ENCODE results near the gene COPS6.

The COPS6 gene

GRCh38 chr7:100098913-100099312 lies 10.1 kb downstream of the COPS6 start:
- peaks cover 45% of the 10 kb centered on the region for H3K36me3 ChIP-seq (ENCODE audit: control insufficient read depth, insufficient read depth, low read length)
- no peaks in the 10 kb centered on the region for H3K27me3 ChIP-seq (ENCODE audit: control insufficient read depth, insufficient read depth, low read length)
- no peak overlapping the region for H3K27ac ChIP-seq (ENCODE audit: low read depth, low read length)
- peaks cover 7% of the 10 kb centered on the region for H3K4me1 ChIP-seq (ENCODE audit: control insufficient read depth, insufficient read depth, low read length)
- no peak overlapping the region for H3K4me3 ChIP-seq (ENCODE audit: low read length)
- no peak overlapping the region for H3K9ac ChIP-seq (ENCODE audit: low read length)

- H3K36me3 ChIP-seq (ENCODE audit: control insufficient read depth, insufficient read depth, low read length): peaks cover 41% of the 10 kb centered on the region
- no peak overlapping the region for H3K27ac ChIP-seq (ENCODE audit: low read depth, low read length)
- H3K27me3 ChIP-seq (ENCODE audit: control insufficient read depth, insufficient read depth, low read length): no peaks in the 10 kb centered on the region
- H3K9ac ChIP-seq (ENCODE audit: low read length): no peak overlapping the region
- H3K4me3 ChIP-seq (ENCODE audit: low read length): peak overlapping the region; percentile 81
- H3K4me1 ChIP-seq (ENCODE audit: control insufficient read depth, insufficient read depth, low read length): peaks cover 7% of the 10 kb centered on the region
Observed at GRCh38 chr7:100099452-100099851, 10.7 kb downstream of the COPS6 start.

- peaks cover 36% of the 10 kb centered on the region for H3K36me3 ChIP-seq (ENCODE audit: control insufficient read depth, insufficient read depth, low read length)
- H3K27me3 ChIP-seq (ENCODE audit: control insufficient read depth, insufficient read depth, low read length): no peaks in the 10 kb centered on the region
- H3K9ac ChIP-seq (ENCODE audit: low read length): peak overlapping the region; percentile 64
- peak overlapping the region; percentile 71 for H3K27ac ChIP-seq (ENCODE audit: low read depth, low read length)
- peaks cover 7% of the 10 kb centered on the region for H3K4me1 ChIP-seq (ENCODE audit: control insufficient read depth, insufficient read depth, low read length)
- peak overlapping the region; percentile 91 for H3K4me3 ChIP-seq (ENCODE audit: low read length)
Observed at GRCh38 chr7:100100420-100101015, 11.7 kb downstream of the COPS6 start.

- Histone ChIP-seq H3K9ac (ENCODE audit: low read length) (peak within 1 kb of the TSS; percentile 64), H3K4me1 (ENCODE audit: control insufficient read depth, insufficient read depth, low read length) (peaks cover 7% of the 10 kb centered on the region), H3K4me3 (ENCODE audit: low read length) (peak within 1 kb of the TSS; percentile 91), H3K27ac (ENCODE audit: low read depth, low read length) (peak within 1 kb of the TSS; percentile 88), H3K27me3 (ENCODE audit: control insufficient read depth, insufficient read depth, low read length) (no peaks in the 10 kb centered on the region), H3K36me3 (ENCODE audit: control insufficient read depth, insufficient read depth, low read length) (peaks cover 35% of the 10 kb centered on the region)
Observed at GRCh38 chr7:100101016-100101862, 12.5 kb downstream of the COPS6 start, which contains the start of the genes AP4M1 and MCM7. AP4M1 (plus strand) TSS chr7:100101643; CDS start chr7:100101715, 72 bp downstream. MCM7 (minus strand) TSS chr7:100101397; CDS start chr7:100101294, 103 bp downstream.

- no peaks in the 10 kb centered on the region for H3K27me3 ChIP-seq (ENCODE audit: control insufficient read depth, insufficient read depth, low read length)
- H3K9ac ChIP-seq (ENCODE audit: low read length): no peak overlapping the region
- no peak overlapping the region for H3K4me3 ChIP-seq (ENCODE audit: low read length)
- H3K27ac ChIP-seq (ENCODE audit: low read depth, low read length): no peak overlapping the region
- H3K4me1 ChIP-seq (ENCODE audit: control insufficient read depth, insufficient read depth, low read length): peaks cover 7% of the 10 kb centered on the region
- H3K36me3 ChIP-seq (ENCODE audit: control insufficient read depth, insufficient read depth, low read length): peaks cover 35% of the 10 kb centered on the region
Observed at GRCh38 chr7:100102950-100103840, 14.4 kb downstream of the COPS6 start.

- Histone ChIP-seq H3K27ac (ENCODE audit: low read depth, low read length) (no peak overlapping the region), H3K36me3 (ENCODE audit: control insufficient read depth, insufficient read depth, low read length) (peaks cover 28% of the 10 kb centered on the region), H3K4me3 (ENCODE audit: low read length) (no peak overlapping the region), H3K9ac (ENCODE audit: low read length) (no peak overlapping the region), H3K27me3 (ENCODE audit: control insufficient read depth, insufficient read depth, low read length) (no peaks in the 10 kb centered on the region), H3K4me1 (ENCODE audit: control insufficient read depth, insufficient read depth, low read length) (no peaks in the 10 kb centered on the region)
Observed at GRCh38 chr7:100105534-100105933, 16.8 kb downstream of the COPS6 start.

GRCh38 chr7:100106633-100107032 lies 17.9 kb downstream of the COPS6 start:
- H3K27ac ChIP-seq (ENCODE audit: low read depth, low read length): no peak overlapping the region
- H3K9ac ChIP-seq (ENCODE audit: low read length): no peak overlapping the region

GRCh38 chr7:100107125-100107737 lies 18.5 kb downstream of the COPS6 start:
- H3K4me1 ChIP-seq (ENCODE audit: control insufficient read depth, insufficient read depth, low read length): no peaks in the 10 kb centered on the region
- no peak overlapping the region for H3K9ac ChIP-seq (ENCODE audit: low read length)
- H3K36me3 ChIP-seq (ENCODE audit: control insufficient read depth, insufficient read depth, low read length): peaks cover 35% of the 10 kb centered on the region
- no peak overlapping the region for H3K4me3 ChIP-seq (ENCODE audit: low read length)
- no peak overlapping the region for H3K27ac ChIP-seq (ENCODE audit: low read depth, low read length)
- H3K27me3 ChIP-seq (ENCODE audit: control insufficient read depth, insufficient read depth, low read length): no peaks in the 10 kb centered on the region

More at GRCh38 chr7:100106633-100107032, 17.9 kb downstream of the COPS6 start:
- no peaks in the 10 kb centered on the region for H3K4me1 ChIP-seq (ENCODE audit: control insufficient read depth, insufficient read depth, low read length)
- H3K4me3 ChIP-seq (ENCODE audit: low read length): no peak overlapping the region
- H3K27me3 ChIP-seq (ENCODE audit: control insufficient read depth, insufficient read depth, low read length): no peaks in the 10 kb centered on the region
- H3K36me3 ChIP-seq (ENCODE audit: control insufficient read depth, insufficient read depth, low read length): peaks cover 35% of the 10 kb centered on the region

GRCh38 chr7:100107890-100108289 lies 19.1 kb downstream of the COPS6 start:
- no peaks in the 10 kb centered on the region for H3K4me1 ChIP-seq (ENCODE audit: control insufficient read depth, insufficient read depth, low read length)
- H3K36me3 ChIP-seq (ENCODE audit: control insufficient read depth, insufficient read depth, low read length): peaks cover 35% of the 10 kb centered on the region
- no peak overlapping the region for H3K9ac ChIP-seq (ENCODE audit: low read length)
- no peak overlapping the region for H3K4me3 ChIP-seq (ENCODE audit: low read length)
- H3K27ac ChIP-seq (ENCODE audit: low read depth, low read length): no peak overlapping the region
- H3K27me3 ChIP-seq (ENCODE audit: control insufficient read depth, insufficient read depth, low read length): no peaks in the 10 kb centered on the region

GRCh38 chr7:100109521-100110163 lies 20.9 kb downstream of the COPS6 start:
- Histone ChIP-seq H3K9ac (ENCODE audit: low read length) (no peak overlapping the region), H3K4me1 (ENCODE audit: control insufficient read depth, insufficient read depth, low read length) (no peaks in the 10 kb centered on the region), H3K27me3 (ENCODE audit: control insufficient read depth, insufficient read depth, low read length) (no peaks in the 10 kb centered on the region), H3K4me3 (ENCODE audit: low read length) (no peak overlapping the region), H3K27ac (ENCODE audit: low read depth, low read length) (no peak overlapping the region), H3K36me3 (ENCODE audit: control insufficient read depth, insufficient read depth, low read length) (peaks cover 33% of the 10 kb centered on the region)

GRCh38 chr7:100111156-100111555 lies 22.4 kb downstream of the COPS6 start:
- H3K36me3 ChIP-seq (ENCODE audit: control insufficient read depth, insufficient read depth, low read length): peaks cover 28% of the 10 kb centered on the region
- H3K27ac ChIP-seq (ENCODE audit: low read depth, low read length): no peak overlapping the region
- no peaks in the 10 kb centered on the region for H3K27me3 ChIP-seq (ENCODE audit: control insufficient read depth, insufficient read depth, low read length)
- no peak overlapping the region for H3K4me3 ChIP-seq (ENCODE audit: low read length)
- no peak overlapping the region for H3K9ac ChIP-seq (ENCODE audit: low read length)
- no peaks in the 10 kb centered on the region for H3K4me1 ChIP-seq (ENCODE audit: control insufficient read depth, insufficient read depth, low read length)

All from rectal smooth muscle tissue (tissue), 1 donor.